BE2C (cell line): Measurements from ENCODE around the gene CIDEB.

Experiments
- DNase-seq: peaks from one replicate; pipeline ENCODE4 v3.0.0-alpha.2; 2020
- H3K27me3 ChIP-seq: fragments of 250-450 bp; sonication (Bioruptor Pico); 2 replicates; pipeline ENCODE4 v1.5.1; 2020; ENCODE audit warnings: mild to moderate bottlenecking
- H3K36me3 ChIP-seq: fragments of 250-450 bp; sonication (Bioruptor Pico); 2 replicates; pipeline ENCODE4 v1.5.1; 2020; ENCODE audit warnings: mild to moderate bottlenecking
- H3K4me1 ChIP-seq: fragments of 250-450 bp; sonication (Bioruptor Pico); 2 replicates; pipeline ENCODE4 v1.5.1; 2020
- H3K4me3 ChIP-seq: 2 replicates; pipeline ENCODE4 v1.5.1; 2011; ENCODE audit warnings: low read depth, low read length
- H3K9me3 ChIP-seq: fragments of 250-450 bp; sonication (Bioruptor Pico); 2 replicates; pipeline ENCODE4 v1.5.1; 2020
- TF ChIP-seq, protein P1 (sequence below): IDR thresholded peaks from 2 replicates; pipeline ENCODE4 v1.5.1; 2012; ENCODE audit warnings: mild to moderate bottlenecking, low read depth, low read length

CIDEB gene

DNA sequence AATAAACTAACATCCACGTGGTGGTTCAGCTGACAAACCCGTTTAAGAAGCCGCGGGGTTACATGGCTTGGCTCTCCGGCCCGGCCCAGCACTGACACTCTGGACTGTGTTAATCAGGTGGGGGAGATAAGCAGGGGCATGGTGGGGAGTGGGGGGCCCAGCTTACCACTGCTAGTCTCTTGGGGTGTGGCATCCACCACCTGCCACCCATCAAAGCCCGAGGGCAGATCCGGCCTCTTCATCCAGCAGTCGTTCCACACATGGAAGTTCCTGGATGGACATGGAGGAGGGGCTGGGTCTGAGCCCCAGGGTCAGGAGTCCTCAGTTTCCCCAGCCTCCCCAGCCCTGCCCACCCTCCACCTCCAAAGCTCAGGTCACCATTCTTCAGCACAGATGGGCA lies 49.7 kb downstream of the CIDEB start:
- H3K4me1 ChIP-seq = no peaks in the 10 kb centered on the region
- no peak for DNase-seq
- no peaks in the 10 kb centered on the region for H3K36me3 ChIP-seq
- TF ChIP-seq, protein P1, sequence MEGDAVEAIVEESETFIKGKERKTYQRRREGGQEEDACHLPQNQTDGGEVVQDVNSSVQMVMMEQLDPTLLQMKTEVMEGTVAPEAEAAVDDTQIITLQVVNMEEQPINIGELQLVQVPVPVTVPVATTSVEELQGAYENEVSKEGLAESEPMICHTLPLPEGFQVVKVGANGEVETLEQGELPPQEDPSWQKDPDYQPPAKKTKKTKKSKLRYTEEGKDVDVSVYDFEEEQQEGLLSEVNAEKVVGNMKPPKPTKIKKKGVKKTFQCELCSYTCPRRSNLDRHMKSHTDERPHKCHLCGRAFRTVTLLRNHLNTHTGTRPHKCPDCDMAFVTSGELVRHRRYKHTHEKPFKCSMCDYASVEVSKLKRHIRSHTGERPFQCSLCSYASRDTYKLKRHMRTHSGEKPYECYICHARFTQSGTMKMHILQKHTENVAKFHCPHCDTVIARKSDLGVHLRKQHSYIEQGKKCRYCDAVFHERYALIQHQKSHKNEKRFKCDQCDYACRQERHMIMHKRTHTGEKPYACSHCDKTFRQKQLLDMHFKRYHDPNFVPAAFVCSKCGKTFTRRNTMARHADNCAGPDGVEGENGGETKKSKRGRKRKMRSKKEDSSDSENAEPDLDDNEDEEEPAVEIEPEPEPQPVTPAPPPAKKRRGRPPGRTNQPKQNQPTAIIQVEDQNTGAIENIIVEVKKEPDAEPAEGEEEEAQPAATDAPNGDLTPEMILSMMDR = no peak
- no peak overlapping the region for H3K4me3 ChIP-seq
- H3K27me3 ChIP-seq = no peaks in the 10 kb centered on the region
- no peaks in the 10 kb centered on the region for H3K9me3 ChIP-seq

DNA sequence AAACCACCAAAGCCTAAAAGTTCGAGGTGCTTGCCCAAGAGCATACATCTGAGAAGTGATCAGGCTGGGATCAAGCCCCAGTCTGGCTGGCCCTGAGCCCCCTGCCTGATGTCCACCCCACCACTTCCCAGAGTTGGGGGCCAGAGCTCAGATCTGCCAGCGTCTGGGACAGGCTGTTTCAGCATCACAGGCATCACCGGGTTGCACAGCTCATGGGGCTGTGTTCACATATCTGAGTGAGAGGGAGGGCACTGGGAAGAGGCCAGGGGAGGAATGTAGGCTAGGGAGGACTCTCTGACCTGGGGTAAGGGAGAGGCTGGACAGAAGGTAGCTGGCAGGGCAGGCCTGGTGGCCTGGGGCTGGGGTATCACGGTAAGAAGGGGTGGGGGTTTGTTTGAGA lies 50.8 kb downstream of the CIDEB start:
- TF ChIP-seq, protein P1 = no peak
- Histone ChIP-seq H3K36me3 (no peaks in the 10 kb centered on the region), H3K4me3 (no peak overlapping the region)

DNA sequence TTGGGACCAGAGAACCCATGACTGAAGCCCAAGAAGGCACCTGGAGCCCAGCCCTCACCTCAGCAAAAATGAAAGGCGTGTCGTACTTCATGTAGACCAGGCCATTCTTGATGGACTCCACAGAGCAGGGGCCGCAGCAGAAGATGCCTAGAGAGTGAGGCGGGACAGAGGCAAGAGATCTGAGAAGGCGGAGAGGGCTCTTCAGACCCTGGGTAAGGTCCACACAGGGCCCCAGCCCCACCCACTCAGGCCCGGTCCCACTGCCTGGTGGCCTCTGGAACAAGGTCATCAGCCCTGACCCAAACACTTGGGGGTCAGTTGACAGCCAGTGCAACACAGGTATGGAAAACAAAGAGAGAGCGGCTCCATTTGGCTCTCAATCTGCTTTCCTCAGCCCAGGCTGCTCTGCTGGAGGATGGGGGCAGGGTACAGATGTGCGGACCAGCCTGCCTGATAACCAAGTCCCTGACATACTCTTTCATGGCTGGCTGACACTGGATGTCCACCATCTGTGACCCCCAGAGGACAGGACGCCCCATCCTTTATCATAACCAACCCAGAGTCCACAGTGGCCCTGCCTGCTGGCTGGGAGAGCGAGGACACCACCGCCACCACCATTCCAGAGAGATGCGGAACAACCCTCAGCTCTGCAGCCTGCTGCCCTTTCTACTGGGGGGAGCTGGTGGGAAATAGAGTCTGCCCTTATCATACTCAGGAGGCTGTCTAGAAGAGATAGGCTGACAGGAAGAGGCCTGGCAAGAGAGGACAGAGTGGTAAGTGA lies 51.7 kb downstream of the CIDEB start:
- Histone ChIP-seq H3K4me3 (no peak overlapping the region), H3K27me3 (no peaks in the 10 kb centered on the region), H3K9me3 (no peaks in the 10 kb centered on the region), H3K4me1 (no peaks in the 10 kb centered on the region), H3K36me3 (no peaks in the 10 kb centered on the region)
- TF ChIP-seq, protein P1 = no peak
- no peak for DNase-seq

More for the DNA sequence above, 50.8 kb downstream of the CIDEB start:
- Histone ChIP-seq H3K4me1 (no peaks in the 10 kb centered on the region), H3K9me3 (no peaks in the 10 kb centered on the region), H3K27me3 (no peaks in the 10 kb centered on the region)
- no peak for DNase-seq

DNA sequence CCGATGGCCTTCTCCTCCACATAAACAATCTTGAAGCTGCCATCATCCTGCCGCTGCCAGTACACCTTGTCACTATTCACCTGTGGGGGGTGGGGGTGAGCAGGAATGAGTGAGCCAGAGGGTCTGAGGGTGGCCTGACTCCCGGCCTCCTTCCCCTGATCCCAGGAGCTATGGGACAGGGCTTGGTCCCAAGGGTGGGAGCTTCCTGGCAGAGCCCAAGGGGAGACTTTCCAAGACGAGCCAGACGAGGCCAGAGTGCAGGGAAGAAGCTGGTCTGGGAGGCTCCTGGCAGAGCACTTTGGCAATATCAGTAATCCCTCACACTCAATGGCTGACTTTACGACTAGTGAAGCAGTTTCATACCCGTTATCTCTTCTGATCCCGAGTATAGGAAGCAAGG lies 52.3 kb downstream of the CIDEB start:
- DNase-seq = no peak
- no peaks in the 10 kb centered on the region for H3K36me3 ChIP-seq
- H3K27me3 ChIP-seq = no peaks in the 10 kb centered on the region
- no peaks in the 10 kb centered on the region for H3K4me1 ChIP-seq
- H3K9me3 ChIP-seq = no peaks in the 10 kb centered on the region
- TF ChIP-seq, protein P1 = no peak
- H3K4me3 ChIP-seq = no peak overlapping the region
